Measurements from ENCODE around the gene STARD3. TPM values are rescaled to one million over a fixed set of nuclear protein-coding genes. Genes with fewer than 3 reads are reported as not detected.

The STARD3 gene
- total RNA-seq, 1 experiment from 2014 or later: 44.8 TPM

DNA sequence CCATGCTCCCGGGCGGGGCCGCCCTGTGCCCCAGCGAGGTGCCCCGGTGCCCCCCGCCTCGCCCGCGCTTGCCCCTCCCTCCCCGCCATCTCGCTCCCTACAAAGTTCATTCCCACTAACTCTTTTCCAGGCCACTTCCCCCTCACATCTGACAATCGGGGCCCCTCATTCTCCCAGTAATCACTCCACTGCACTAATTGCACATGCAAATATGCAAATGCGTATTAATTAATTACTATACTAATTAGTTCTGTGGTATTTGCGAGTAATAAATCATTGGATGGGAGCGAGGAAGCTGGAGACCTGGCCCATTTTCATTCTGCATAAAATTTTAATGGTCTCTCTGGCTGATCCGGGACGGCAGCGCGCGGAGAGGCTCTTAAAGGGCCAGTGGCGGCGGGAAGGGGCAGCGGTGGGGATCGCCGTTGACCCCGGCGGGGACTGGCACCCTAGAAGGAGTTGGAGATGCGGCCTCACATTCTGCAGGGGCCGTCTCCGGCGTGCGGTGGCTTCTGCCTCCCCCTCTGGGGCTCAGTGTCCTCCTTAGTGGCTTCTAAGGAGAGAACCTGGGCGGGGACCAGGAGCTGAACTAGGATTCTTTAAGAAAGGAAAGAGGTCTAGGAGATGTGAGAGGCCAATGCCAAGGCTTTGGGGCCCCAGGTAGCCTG lies 18.6 kb upstream of the STARD3 start:
- CTCF ChIA-PET: interaction anchor here (0.5 kb wide), 1 partner anchor 68 kb away, joined by 4 read pairs; no protein-coding TSS in a partner anchor
- intact Hi-C loops (cut with micrococcal nuclease; ENCODE audit: unreplicated experiment) (no loop called here), in situ Hi-C loops (cut with HindIII; ENCODE audit: low pct_unique_long_range_greater_than_20kb, low sequenced_read_pairs) (no loop called here)
- Histone ChIP-seq H3K27ac (ENCODE audit: low read length) (peak overlapping the region; percentile 44; the same call in 1 of the 2 replicates), H3K36me3 (ENCODE audit: control insufficient read depth, insufficient read depth, low read length) (no peaks in the 10 kb centered on the region), H3K4me1 (ENCODE audit: control insufficient read depth, insufficient read depth, low read length) (no peaks in the 10 kb centered on the region), H3K9me3 (ENCODE audit: control insufficient read depth, insufficient read depth, low read depth, low read length) (no peaks in the 10 kb centered on the region), H3K27me3 (ENCODE audit: control insufficient read depth, insufficient read depth, low read length) (no peaks in the 10 kb centered on the region), H3K4me3 (ENCODE audit: low read depth in 2 of 2, low read length in 2 of 2) (peak overlapping the region; percentile 46 to 73)
- TF ChIP-seq, protein P1, sequence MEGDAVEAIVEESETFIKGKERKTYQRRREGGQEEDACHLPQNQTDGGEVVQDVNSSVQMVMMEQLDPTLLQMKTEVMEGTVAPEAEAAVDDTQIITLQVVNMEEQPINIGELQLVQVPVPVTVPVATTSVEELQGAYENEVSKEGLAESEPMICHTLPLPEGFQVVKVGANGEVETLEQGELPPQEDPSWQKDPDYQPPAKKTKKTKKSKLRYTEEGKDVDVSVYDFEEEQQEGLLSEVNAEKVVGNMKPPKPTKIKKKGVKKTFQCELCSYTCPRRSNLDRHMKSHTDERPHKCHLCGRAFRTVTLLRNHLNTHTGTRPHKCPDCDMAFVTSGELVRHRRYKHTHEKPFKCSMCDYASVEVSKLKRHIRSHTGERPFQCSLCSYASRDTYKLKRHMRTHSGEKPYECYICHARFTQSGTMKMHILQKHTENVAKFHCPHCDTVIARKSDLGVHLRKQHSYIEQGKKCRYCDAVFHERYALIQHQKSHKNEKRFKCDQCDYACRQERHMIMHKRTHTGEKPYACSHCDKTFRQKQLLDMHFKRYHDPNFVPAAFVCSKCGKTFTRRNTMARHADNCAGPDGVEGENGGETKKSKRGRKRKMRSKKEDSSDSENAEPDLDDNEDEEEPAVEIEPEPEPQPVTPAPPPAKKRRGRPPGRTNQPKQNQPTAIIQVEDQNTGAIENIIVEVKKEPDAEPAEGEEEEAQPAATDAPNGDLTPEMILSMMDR (IDR thresholded peaks at IDR 0.05): no peak
- TF ChIP-seq, protein P2, sequence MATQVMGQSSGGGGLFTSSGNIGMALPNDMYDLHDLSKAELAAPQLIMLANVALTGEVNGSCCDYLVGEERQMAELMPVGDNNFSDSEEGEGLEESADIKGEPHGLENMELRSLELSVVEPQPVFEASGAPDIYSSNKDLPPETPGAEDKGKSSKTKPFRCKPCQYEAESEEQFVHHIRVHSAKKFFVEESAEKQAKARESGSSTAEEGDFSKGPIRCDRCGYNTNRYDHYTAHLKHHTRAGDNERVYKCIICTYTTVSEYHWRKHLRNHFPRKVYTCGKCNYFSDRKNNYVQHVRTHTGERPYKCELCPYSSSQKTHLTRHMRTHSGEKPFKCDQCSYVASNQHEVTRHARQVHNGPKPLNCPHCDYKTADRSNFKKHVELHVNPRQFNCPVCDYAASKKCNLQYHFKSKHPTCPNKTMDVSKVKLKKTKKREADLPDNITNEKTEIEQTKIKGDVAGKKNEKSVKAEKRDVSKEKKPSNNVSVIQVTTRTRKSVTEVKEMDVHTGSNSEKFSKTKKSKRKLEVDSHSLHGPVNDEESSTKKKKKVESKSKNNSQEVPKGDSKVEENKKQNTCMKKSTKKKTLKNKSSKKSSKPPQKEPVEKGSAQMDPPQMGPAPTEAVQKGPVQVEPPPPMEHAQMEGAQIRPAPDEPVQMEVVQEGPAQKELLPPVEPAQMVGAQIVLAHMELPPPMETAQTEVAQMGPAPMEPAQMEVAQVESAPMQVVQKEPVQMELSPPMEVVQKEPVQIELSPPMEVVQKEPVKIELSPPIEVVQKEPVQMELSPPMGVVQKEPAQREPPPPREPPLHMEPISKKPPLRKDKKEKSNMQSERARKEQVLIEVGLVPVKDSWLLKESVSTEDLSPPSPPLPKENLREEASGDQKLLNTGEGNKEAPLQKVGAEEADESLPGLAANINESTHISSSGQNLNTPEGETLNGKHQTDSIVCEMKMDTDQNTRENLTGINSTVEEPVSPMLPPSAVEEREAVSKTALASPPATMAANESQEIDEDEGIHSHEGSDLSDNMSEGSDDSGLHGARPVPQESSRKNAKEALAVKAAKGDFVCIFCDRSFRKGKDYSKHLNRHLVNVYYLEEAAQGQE (IDR thresholded peaks at IDR 0.05; ENCODE audit: insufficient read depth in 1 of 2, low read depth in 2 of 2, low read length in 1 of 2): no peak
- TF ChIP-seq TCF7L2 (IDR thresholded peaks at IDR 0.05; ENCODE audit: low read depth, low read length) (no peak), POLR2AphosphoS5 (IDR thresholded peaks at IDR 0.05; ENCODE audit: low read depth, low read length) (no peak), SIN3A (IDR thresholded peaks at IDR 0.05; ENCODE audit: borderline replicate concordance, insufficient read depth, low read depth, low read length) (no peak)
- POLR2A ChIA-PET: no interaction called here
- BruUV-seq (replicated peaks): no TSS peak
- DNase-seq (ENCODE audit: low read depth, low spot score): no peak
- ATAC-seq: peak; percentile 14; the same call in 1 of the 2 replicates

- CTCF ChIA-PET: interaction anchor here (0.5 to 0.6 kb wide), 3 partner anchors 9 to 41 kb away, joined by 3 to 4 read pairs (median 4); no protein-coding TSS in a partner anchor
- BruUV-seq (replicated peaks): no TSS peak
- Histone ChIP-seq H3K36me3 (ENCODE audit: control insufficient read depth, insufficient read depth, low read length) (no peaks in the 10 kb centered on the region), H3K9me3 (ENCODE audit: control insufficient read depth, insufficient read depth, low read depth, low read length) (no peaks in the 10 kb centered on the region), H3K4me3 (ENCODE audit: low read depth in 2 of 2, low read length in 2 of 2) (peak overlapping the region in 1 of 2 experiments; percentile 73; a peak in 2 of 4 replicates), H3K4me1 (ENCODE audit: control insufficient read depth, insufficient read depth, low read length) (peaks cover 4% of the 10 kb centered on the region; the same call in 1 of the 2 replicates), H3K27ac (ENCODE audit: low read length) (no peak overlapping the region), H3K27me3 (ENCODE audit: control insufficient read depth, insufficient read depth, low read length) (no peaks in the 10 kb centered on the region)
- POLR2A ChIA-PET: no interaction called here
- in situ Hi-C loops (cut with HindIII; ENCODE audit: low pct_unique_long_range_greater_than_20kb, low sequenced_read_pairs) (no loop called here), intact Hi-C loops (cut with micrococcal nuclease; ENCODE audit: unreplicated experiment) (no loop called here)
- ATAC-seq (no peak), DNase-seq (ENCODE audit: low read depth, low spot score) (no peak)
- TF ChIP-seq, protein P2 (IDR thresholded peaks at IDR 0.05; ENCODE audit: insufficient read depth in 1 of 2, low read depth in 2 of 2, low read length in 1 of 2): no peak
- TF ChIP-seq TCF7L2 (IDR thresholded peaks at IDR 0.05; ENCODE audit: low read depth, low read length): no peak
- TF ChIP-seq SIN3A (IDR thresholded peaks at IDR 0.05; ENCODE audit: borderline replicate concordance, insufficient read depth, low read depth, low read length): no peak
- TF ChIP-seq POLR2AphosphoS5 (IDR thresholded peaks at IDR 0.05; ENCODE audit: low read depth, low read length): no peak
- TF ChIP-seq, protein P1 (IDR thresholded peaks at IDR 0.05): no peak
These were observed 17.8 kb upstream of the STARD3 start for GRCh38 chr17:39618956-39619785.
